Measurements from ENCODE around the gene CCDC158.

DNA sequence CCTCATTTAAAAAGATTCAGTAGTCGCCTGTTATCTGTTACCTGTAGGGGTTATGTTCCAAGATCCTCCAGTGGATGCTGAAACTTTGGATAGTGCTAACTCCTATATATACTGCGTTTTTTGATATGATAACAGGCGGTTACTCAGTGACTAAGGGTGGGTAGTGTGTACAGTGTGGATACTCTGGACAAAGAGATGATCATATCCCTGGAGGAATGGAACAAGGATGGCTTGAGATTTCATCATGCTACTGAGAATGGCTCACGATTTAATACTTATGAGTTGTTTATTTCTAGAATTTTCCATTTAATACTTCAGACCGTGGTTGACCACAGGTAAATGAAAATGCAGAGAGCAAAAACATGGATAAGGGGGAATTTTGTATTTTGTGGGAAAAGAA, 147.9 kb downstream of the CCDC158 start:
- TF ChIP-seq MAFK (IDR thresholded peaks at IDR 0.05; ENCODE audit: low read depth, low read length) (no peak), CTCF (conservative IDR thresholded peaks at IDR 0.05; ENCODE audit: low read depth, low read length) (no peak), CHD1 (IDR thresholded peaks at IDR 0.05; ENCODE audit: low read depth, low read length) (no peak), BHLHE40 (IDR thresholded peaks at IDR 0.05; ENCODE audit: low read depth, low read length) (no peak)
